ENCODE data around the gene CELF5.
A peak's percentile ranks its signal among the peaks of the same experiment; 100 is the strongest.
"Not testable (repeated sequence)": the region's sequence is repeated elsewhere in the genome, so short reads cannot be mapped to it uniquely, and the experiment has no call there.

Gene CELF5

GRCh38 chr19:3208317-3209207 is 15.9 kb upstream of the CELF5 start:
- DNase-seq, result no peak

- peak in 2 of 3 experiments; percentile 16 to 18 for DNase-seq
Observed at GRCh38 chr19:3210347-3211017, 14.0 kb upstream of the CELF5 start.

GRCh38 chr19:3211191-3211590 is 13.3 kb upstream of the CELF5 start:
- no peak for DNase-seq

GRCh38 chr19:3213159-3213558 is 11.3 kb upstream of the CELF5 start:
- DNase-seq, result no peak

GRCh38 chr19:3216874-3217273 is 7.6 kb upstream of the CELF5 start:
- DNase-seq, result no peak

GRCh38 chr19:3220576-3220975 is 3.9 kb upstream of the CELF5 start:
- DNase-seq, result peak in 1 of 3 experiments; percentile 47

- DNase-seq, result not testable (repeated sequence)
Observed at GRCh38 chr19:3221576-3221975, 2.9 kb upstream of the CELF5 start.

GRCh38 chr19:3222709-3223108 is 1.8 kb upstream of the CELF5 start:
- no peak for DNase-seq

GRCh38 chr19:3225169-3225485 is 666 bp downstream of the CELF5 start:
- peak in 2 of 3 experiments; percentile 52 to 70 for DNase-seq

- DNase-seq, result peak in 1 of 3 experiments; percentile 42
Observed at GRCh38 chr19:3225677-3226093, 1.2 kb downstream of the CELF5 start.

GRCh38 chr19:3227054-3227626 is 2.7 kb downstream of the CELF5 start:
- no peak for DNase-seq

- no peak for DNase-seq
Observed at GRCh38 chr19:3229346-3229743, 4.9 kb downstream of the CELF5 start.

- no peak for DNase-seq
Observed at GRCh38 chr19:3229888-3230496, 5.5 kb downstream of the CELF5 start.

GRCh38 chr19:3231288-3231687 is 6.8 kb downstream of the CELF5 start:
- DNase-seq, result no peak

GRCh38 chr19:3233116-3233515 is 8.7 kb downstream of the CELF5 start:
- DNase-seq, result no peak

- DNase-seq, result no peak
Observed at GRCh38 chr19:3233831-3234230, 9.4 kb downstream of the CELF5 start.

GRCh38 chr19:3234800-3235199 is 10.3 kb downstream of the CELF5 start:
- DNase-seq, result no peak

- not testable (repeated sequence) for DNase-seq
Observed at GRCh38 chr19:3235604-3236003, 11.1 kb downstream of the CELF5 start.

GRCh38 chr19:3236272-3236671 is 11.8 kb downstream of the CELF5 start:
- no peak for DNase-seq

GRCh38 chr19:3238066-3238561 is 13.7 kb downstream of the CELF5 start:
- DNase-seq, result no peak

- no peak for DNase-seq
Observed at GRCh38 chr19:3239367-3239766, 14.9 kb downstream of the CELF5 start.

GRCh38 chr19:3243819-3244700 is 19.6 kb downstream of the CELF5 start:
- DNase-seq, result no peak

Measured in NCI-H1417 (cell line).